CD4-positive, alpha-beta T cell (primary cell): ENCODE measurements around the gene ARRDC3. TPM values are rescaled to one million over a fixed set of nuclear protein-coding genes. Genes with fewer than 3 reads are reported as not detected.

Experiments
- ATAC-seq: fragments of 200-7000 bp; cut with Tn5 transposase; one replicate; pipeline ENCODE4 v1.10.0; 2022; ENCODE audit warnings: mild to moderate bottlenecking; ENCODE audit not compliant: poor library complexity
- CTCF ChIA-PET: fragments of 350-600 bp; sonication (Branson Sonifier 250); formaldehyde crosslinking; loops from one replicate; lab custom pipeline; 2021; ENCODE audit warnings: antibody characterized with exemption, inconsistent platforms; lab: Charles Lee
- POLR2A ChIA-PET: fragments of 350-600 bp; sonication (Branson Sonifier 250); formaldehyde crosslinking; loops from one replicate; lab custom pipeline; 2021; ENCODE audit warnings: antibody characterized with exemption, inconsistent platforms; lab: Charles Lee
- DNase-seq, 14 experiments: peaks; one replicate each; pipeline ENCODE4 v3.0.0-alpha.2; 2013 to 2020; ENCODE audit warnings: mixed read lengths in 2 of 14
- H3K27ac ChIP-seq, 2 donors: one replicate each; pipeline versions ENCODE4 v1.5.1 to v1.7.0; 2013; ENCODE audit warnings: low read length in 2 of 2, low read depth in 1 of 2, mild to moderate bottlenecking in 1 of 2
- H3K27me3 ChIP-seq, 2 experiments: 1 replicate in 1 of 2; 2 replicates in 1 of 2; pipeline versions ENCODE4 v1.6.1 to v1.7.0; 2013; ENCODE audit warnings: low read length in 2 of 2, control low read depth in 1 of 2, mild to moderate bottlenecking in 1 of 2, moderate library complexity in 1 of 2; ENCODE audit not compliant: insufficient read depth in 2 of 2, control insufficient read depth in 1 of 2
- H3K36me3 ChIP-seq: one replicate; pipeline ENCODE4 v1.6.1; 2013; ENCODE audit warnings: low read length, control low read depth; ENCODE audit not compliant: insufficient read depth
- H3K4me1 ChIP-seq: one replicate; pipeline ENCODE4 v1.6.1; 2013; ENCODE audit warnings: low read length, control low read depth; ENCODE audit not compliant: insufficient read depth
- H3K4me3 ChIP-seq: one replicate; pipeline ENCODE4 v1.5.1; 2013; ENCODE audit warnings: mild to moderate bottlenecking, low read length, moderate library complexity
- H3K9me3 ChIP-seq, 2 experiments: 1 replicate in 1 of 2; 2 replicates in 1 of 2; pipeline versions ENCODE4 v1.6.1 to v1.7.0; 2013; ENCODE audit warnings: low read length in 2 of 2, mild to moderate bottlenecking in 2 of 2, control low read depth in 1 of 2, moderate library complexity in 1 of 2; ENCODE audit not compliant: control insufficient read depth in 1 of 2, insufficient read depth in 1 of 2
- H3K27ac Mint-ChIP-seq: one replicate; pipeline ENCODE4 v1.8.0; 2020; ENCODE audit warnings: mixed read lengths
- H3K27me3 Mint-ChIP-seq: one replicate; pipeline ENCODE4 v1.8.0; 2021; ENCODE audit warnings: mixed read lengths
- H3K36me3 Mint-ChIP-seq: one replicate; pipeline ENCODE4 v1.8.0; 2021; ENCODE audit warnings: low read depth, mixed read lengths
- H3K4me1 Mint-ChIP-seq: one replicate; pipeline ENCODE4 v1.8.0; 2021; ENCODE audit warnings: low read depth, mixed read lengths
- H3K4me3 Mint-ChIP-seq: one replicate; pipeline ENCODE4 v1.8.0; 2020; ENCODE audit warnings: mild to moderate bottlenecking, mixed read lengths
- H3K9me3 Mint-ChIP-seq: one replicate; pipeline ENCODE4 v1.8.0; 2020; ENCODE audit warnings: mixed read lengths
- intact Hi-C, 2 experiments: fragments of 100-400 bp; cut with DNase I in 1 of 2; cut with micrococcal nuclease in 1 of 2; formaldehyde crosslinking; loops; one replicate each; pipeline versions ENCODE4 v1.15.1 to v1.9.0; 2023 to 2025; cut with DNase I, micrococcal nuclease
- total RNA-seq, 174 experiments: library from RNA in 2 of 174; stranded (reverse) in 2 of 174; gene quantifications; one replicate each; pipeline ENCODE4 v1.2.3 and lab custom pipeline; 2021 to 2026
- TF ChIP-seq, protein P1 (sequence below): fragments of 200-600 bp; IDR thresholded peaks from one replicate; pipeline ENCODE4 v1.8.0; 2022; ENCODE audit warnings: antibody characterized with exemption, mild to moderate bottlenecking

ARRDC3 gene
- total RNA-seq, 2 experiments from 2014 or later, result 273 to 284 TPM

DNA sequence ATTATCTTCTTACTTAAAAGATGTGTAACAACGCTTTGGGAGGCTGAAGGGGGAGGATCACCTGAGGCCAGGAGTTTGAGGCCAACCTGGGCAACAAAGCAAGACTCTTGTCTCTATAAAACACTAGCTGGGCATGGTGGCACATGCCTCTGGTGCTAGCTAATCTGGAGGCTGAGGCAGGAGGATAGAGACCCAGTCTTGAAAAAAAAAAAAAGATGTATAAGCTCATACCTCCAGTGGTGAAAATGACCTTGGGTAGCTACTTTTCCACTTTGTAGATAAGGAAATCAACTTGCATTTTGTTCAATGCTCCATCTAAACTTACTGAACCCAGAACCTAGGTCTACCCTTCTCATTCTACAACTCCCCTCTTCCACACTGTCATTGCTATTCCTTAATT lies 16.6 kb downstream of the ARRDC3 start:
- ChIA-PET CTCF (interaction anchor here (0.7 to 2.1 kb wide), 3 partner anchors 9 to 18 kb away, joined by 3 to 7 read pairs (median 3); no protein-coding TSS in a partner anchor), POLR2A (interaction anchor here (0.7 to 2.0 kb wide), 8 partner anchors 8 to 138 kb away, joined by 3 to 9 read pairs (median 5); partner anchors contain the start of gene ARRDC3)
- H3K27ac Mint-ChIP-seq, result no peak overlapping the region
- H3K9me3 Mint-ChIP-seq, result no peaks in the 10 kb centered on the region
- Histone ChIP-seq H3K36me3 (peaks cover 38% of the 10 kb centered on the region), H3K4me3 (no peak overlapping the region), H3K9me3 (peaks cover 0 to 3% of the 10 kb centered on the region in 2 experiments), H3K27me3 (no peaks in the 10 kb centered on the region), H3K4me1 (no peaks in the 10 kb centered on the region), H3K27ac (no peak overlapping the region)
- H3K4me1 Mint-ChIP-seq, result peaks cover 33% of the 10 kb centered on the region
- ATAC-seq, result no peak
- TF ChIP-seq, protein P1, sequence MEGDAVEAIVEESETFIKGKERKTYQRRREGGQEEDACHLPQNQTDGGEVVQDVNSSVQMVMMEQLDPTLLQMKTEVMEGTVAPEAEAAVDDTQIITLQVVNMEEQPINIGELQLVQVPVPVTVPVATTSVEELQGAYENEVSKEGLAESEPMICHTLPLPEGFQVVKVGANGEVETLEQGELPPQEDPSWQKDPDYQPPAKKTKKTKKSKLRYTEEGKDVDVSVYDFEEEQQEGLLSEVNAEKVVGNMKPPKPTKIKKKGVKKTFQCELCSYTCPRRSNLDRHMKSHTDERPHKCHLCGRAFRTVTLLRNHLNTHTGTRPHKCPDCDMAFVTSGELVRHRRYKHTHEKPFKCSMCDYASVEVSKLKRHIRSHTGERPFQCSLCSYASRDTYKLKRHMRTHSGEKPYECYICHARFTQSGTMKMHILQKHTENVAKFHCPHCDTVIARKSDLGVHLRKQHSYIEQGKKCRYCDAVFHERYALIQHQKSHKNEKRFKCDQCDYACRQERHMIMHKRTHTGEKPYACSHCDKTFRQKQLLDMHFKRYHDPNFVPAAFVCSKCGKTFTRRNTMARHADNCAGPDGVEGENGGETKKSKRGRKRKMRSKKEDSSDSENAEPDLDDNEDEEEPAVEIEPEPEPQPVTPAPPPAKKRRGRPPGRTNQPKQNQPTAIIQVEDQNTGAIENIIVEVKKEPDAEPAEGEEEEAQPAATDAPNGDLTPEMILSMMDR, result no peak
- no peak for DNase-seq
- peaks cover 52% of the 10 kb centered on the region for H3K36me3 Mint-ChIP-seq
- intact Hi-C loops, result no loop called here
- H3K27me3 Mint-ChIP-seq, result no peaks in the 10 kb centered on the region
- H3K4me3 Mint-ChIP-seq, result no peak overlapping the region

DNA sequence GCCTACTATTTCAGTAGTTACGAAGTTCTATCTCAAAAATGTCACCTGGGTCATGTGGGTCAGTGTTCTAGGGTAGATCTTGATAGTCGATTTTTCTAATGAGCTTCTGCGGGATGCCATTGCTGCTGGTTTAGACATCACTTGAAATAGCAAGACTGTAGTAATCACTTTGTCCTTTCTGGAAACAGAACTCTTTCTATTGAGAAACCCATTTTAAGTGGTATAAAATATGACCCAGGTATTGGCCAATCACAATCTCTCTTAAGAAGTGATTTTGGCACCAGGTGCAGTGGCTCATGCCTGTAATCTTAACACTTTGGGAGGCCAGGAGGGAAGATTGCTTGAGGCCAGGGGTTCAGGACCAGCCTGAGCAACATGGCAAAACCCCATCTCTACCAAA lies 17.6 kb downstream of the ARRDC3 start:
- CTCF ChIA-PET, result interaction anchor here (2.1 kb wide), 1 partner anchor 19 kb away, joined by 7 read pairs; no protein-coding TSS in a partner anchor
- Mint-ChIP-seq H3K36me3 (peaks cover 45% of the 10 kb centered on the region), H3K27me3 (no peaks in the 10 kb centered on the region), H3K4me3 (no peak overlapping the region), H3K27ac (no peak overlapping the region), H3K9me3 (peaks cover 4% of the 10 kb centered on the region), H3K4me1 (peaks cover 31% of the 10 kb centered on the region)
- intact Hi-C loops, result no loop called here
- Histone ChIP-seq H3K27me3 (no peaks in the 10 kb centered on the region), H3K36me3 (peaks cover 28% of the 10 kb centered on the region), H3K4me1 (no peaks in the 10 kb centered on the region), H3K27ac (no peak overlapping the region), H3K9me3 (peaks cover 0 to 12% of the 10 kb centered on the region in 2 experiments), H3K4me3 (no peak overlapping the region)
- no peak for ATAC-seq
- no peak for DNase-seq
- POLR2A ChIA-PET, result interaction anchor here (1.7 to 2.0 kb wide), 3 partner anchors 9 to 18 kb away, joined by 5 to 9 read pairs (median 8); partner anchors contain the start of gene ARRDC3
- TF ChIP-seq, protein P1, result no peak

DNA sequence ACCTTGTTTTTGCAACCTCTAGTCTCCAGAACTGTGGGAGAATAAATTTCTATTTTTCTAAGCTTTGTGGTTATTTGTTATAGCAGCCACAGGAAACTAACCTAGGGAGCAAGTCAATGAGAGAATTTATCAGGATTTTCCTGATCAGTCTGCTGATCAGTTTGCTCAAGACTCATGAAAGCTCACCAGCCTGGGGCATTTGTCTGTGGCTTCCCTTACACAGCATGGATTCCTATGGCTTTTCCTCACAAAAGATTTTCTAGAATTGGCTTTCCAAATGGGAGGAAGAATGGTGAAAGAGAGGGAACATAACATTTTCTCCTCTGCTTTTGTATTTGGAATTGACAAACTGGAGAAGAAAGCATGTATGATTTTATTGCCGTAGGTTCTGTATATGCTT lies 20.2 kb downstream of the ARRDC3 start:
- CTCF ChIA-PET, result no interaction called here
- POLR2A ChIA-PET, result interaction anchor here (0.6 to 2.5 kb wide), 3 partner anchors 11 to 17 kb away, joined by 3 to 13 read pairs (median 3); no protein-coding TSS in a partner anchor
- DNase-seq (no peak), ATAC-seq (no peak)
- no peaks in the 10 kb centered on the region for H3K27me3 Mint-ChIP-seq
- no peaks in the 10 kb centered on the region for H3K4me1 ChIP-seq
- TF ChIP-seq, protein P1, result no peak
- H3K27ac Mint-ChIP-seq, result no peak overlapping the region
- peaks cover 2% of the 10 kb centered on the region for H3K36me3 ChIP-seq
- H3K4me1 Mint-ChIP-seq, result peaks cover 10% of the 10 kb centered on the region
- H3K4me3 ChIP-seq, result no peak overlapping the region
- H3K9me3 ChIP-seq, result peaks cover 0 to 12% of the 10 kb centered on the region in 2 experiments
- H3K9me3 Mint-ChIP-seq, result peaks cover 4% of the 10 kb centered on the region
- H3K27me3 ChIP-seq, result no peaks in the 10 kb centered on the region
- intact Hi-C loops, result loop anchor here in 1 of 2 experiments (5.0 kb wide), 1 partner anchor 81 kb away; no protein-coding TSS in a partner anchor
- H3K36me3 Mint-ChIP-seq, result peaks cover 20% of the 10 kb centered on the region
- H3K4me3 Mint-ChIP-seq, result no peak overlapping the region
- no peak overlapping the region for H3K27ac ChIP-seq
